Lower leg skin (tissue), 3 donors: ENCODE measurements around the gene TXNDC2.

Experiments used
- CTCF ChIP-seq, 3 donors: fragments of 450-650 bp; IDR thresholded peaks; one replicate each; pipeline ENCODE4 v1.5.1; 2016; ENCODE audit warnings: antibody characterized with exemption in 3 of 3, mild to moderate bottlenecking in 3 of 3, moderate library complexity in 2 of 3
- POLR2A ChIP-seq, 2 donors: fragments of 450-650 bp; IDR thresholded peaks; one replicate each; pipeline ENCODE4 v1.6.1; 2016 to 2017; ENCODE audit warnings: antibody characterized with exemption in 2 of 2, mild to moderate bottlenecking in 1 of 2, moderate library complexity in 1 of 2

DNA sequence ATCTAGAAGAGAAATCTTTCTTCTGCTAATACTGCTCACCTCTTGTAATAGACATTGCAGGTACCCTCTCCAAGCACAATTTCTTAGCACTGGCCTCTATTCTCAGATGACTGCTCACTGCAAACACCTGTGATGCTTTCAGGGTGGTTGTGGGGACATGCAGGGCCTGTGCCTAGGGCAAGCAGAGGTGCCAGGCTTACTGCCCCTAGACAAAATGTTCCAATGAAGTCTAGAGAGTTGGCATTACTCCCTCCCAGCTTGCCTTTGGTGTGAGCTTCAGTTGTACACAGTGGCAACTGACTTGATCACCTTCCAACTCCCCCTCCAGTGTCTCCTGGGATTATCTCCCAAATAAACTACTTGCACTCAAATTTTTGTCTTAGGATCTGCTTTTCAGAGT is 12.9 kb upstream of the TXNDC2 start:
- no peak for TF ChIP-seq POLR2A (IDR thresholded peaks at IDR 0.05)
- TF ChIP-seq CTCF (IDR thresholded peaks at IDR 0.05), result no peak
